Measurements from ENCODE around the gene MIER3.

The MIER3 gene

GRCh38 chr5:56871777-56872176 lies 80.1 kb downstream of the MIER3 start:
- H3K4me3 ChIP-seq (replicated peaks; ENCODE audit: low read depth, low read length): no peak overlapping the region
- no peak for DNase-seq (ENCODE audit: low read depth)
- no peak for TF ChIP-seq CTCF (IDR thresholded peaks at IDR 0.05; ENCODE audit: low read length, missing control alignments)
